NT2/D1 (cell line): ENCODE results near the gene LRRC71.

Source experiments
- SUZ12 ChIP-seq: IDR thresholded peaks from 2 replicates; pipeline ENCODE4 v1.6.1; 2011; ENCODE audit not compliant: insufficient read length, insufficient read depth; ENCODE audit errors: extremely low read depth
- YY1 ChIP-seq: IDR thresholded peaks from 2 replicates; pipeline ENCODE4 v1.6.1; 2011; ENCODE audit not compliant: insufficient read length, insufficient read depth

GRCh38 chr1:156887734-156888133, 32.7 kb upstream of the LRRC71 start:
- no peak for TF ChIP-seq SUZ12
- no peak for TF ChIP-seq YY1
